Measurements from ENCODE around the gene TH.

The TH gene

DNA sequence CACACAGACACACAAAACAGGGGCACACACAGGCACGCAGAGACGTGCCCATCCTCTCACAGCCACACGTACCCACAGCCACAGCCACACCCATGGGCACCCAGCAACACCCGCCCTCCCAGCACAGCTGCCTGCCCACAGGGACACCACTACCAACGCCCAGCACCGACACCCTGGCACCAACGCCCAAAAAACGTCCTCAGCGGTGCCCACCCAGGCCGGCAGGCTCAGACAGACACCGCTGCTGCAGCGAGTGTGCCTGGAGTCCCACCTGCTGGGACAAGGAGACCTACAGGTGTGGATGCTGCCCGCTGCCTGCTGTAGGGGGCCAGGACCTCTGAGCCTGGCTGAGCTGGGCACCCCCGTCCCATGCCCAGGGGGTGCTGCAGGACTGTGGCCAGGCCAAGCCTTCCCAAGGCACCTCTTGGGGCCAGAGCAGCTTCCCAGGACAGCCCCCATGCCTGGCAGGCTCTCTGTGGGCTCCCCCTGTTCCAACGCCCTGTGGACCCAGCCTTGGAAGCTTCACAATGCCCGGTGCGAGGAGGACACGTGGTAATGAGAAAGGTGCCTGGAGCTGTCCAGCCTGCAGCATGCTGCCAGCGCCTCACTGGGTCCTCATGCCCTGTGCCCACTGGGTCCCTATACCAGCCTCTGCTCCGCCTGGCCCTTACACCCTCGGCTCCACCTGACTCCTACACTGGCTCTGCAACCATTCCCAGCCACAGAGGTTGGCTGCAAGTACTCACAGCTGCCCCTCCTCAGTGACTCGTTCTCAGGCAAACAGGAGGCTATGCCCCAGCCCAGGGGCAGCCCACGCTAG, 45.8 kb upstream of the TH start:
- DNase-seq, result no peak
- Histone ChIP-seq H3K4me1 (no peaks in the 10 kb centered on the region), H3K4me3 (ENCODE audit: low read depth, low read length) (no peak overlapping the region), H3K9me3 (no peaks in the 10 kb centered on the region), H3K27me3 (no peaks in the 10 kb centered on the region), H3K36me3 (no peaks in the 10 kb centered on the region)
- TF ChIP-seq, protein P1, sequence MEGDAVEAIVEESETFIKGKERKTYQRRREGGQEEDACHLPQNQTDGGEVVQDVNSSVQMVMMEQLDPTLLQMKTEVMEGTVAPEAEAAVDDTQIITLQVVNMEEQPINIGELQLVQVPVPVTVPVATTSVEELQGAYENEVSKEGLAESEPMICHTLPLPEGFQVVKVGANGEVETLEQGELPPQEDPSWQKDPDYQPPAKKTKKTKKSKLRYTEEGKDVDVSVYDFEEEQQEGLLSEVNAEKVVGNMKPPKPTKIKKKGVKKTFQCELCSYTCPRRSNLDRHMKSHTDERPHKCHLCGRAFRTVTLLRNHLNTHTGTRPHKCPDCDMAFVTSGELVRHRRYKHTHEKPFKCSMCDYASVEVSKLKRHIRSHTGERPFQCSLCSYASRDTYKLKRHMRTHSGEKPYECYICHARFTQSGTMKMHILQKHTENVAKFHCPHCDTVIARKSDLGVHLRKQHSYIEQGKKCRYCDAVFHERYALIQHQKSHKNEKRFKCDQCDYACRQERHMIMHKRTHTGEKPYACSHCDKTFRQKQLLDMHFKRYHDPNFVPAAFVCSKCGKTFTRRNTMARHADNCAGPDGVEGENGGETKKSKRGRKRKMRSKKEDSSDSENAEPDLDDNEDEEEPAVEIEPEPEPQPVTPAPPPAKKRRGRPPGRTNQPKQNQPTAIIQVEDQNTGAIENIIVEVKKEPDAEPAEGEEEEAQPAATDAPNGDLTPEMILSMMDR (IDR thresholded peaks at IDR 0.05; ENCODE audit: low read depth, low read length), result no peak

DNA sequence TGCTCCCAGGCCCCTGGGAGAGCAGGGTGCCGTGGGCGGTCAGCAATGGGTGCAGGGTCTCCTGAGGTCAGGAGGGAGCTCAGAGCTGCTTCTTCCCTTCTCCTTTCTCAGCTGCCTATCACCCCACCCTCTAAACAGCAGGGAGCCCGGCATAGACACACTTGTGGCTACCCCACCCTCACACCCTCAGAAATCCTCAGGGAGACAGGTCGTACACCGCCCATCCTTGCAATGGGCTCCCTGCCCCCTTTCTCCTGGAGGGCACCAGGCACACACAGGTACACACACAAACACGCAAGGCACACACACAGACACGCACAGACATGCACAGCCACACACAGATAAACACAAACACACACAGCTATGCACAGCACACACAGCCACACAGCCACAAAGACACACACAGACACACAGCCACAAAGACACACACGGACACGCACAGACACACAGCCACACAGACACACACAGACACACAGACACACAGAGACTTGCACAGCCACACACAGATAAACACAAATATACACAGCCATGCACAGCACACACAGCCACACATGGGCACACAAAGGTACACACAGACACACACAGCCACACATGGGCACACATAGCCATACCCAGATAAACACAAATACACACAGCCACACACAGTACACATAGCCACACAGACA, 44.9 kb upstream of the TH start:
- TF ChIP-seq, protein P1 (IDR thresholded peaks at IDR 0.05; ENCODE audit: low read depth, low read length), result no peak
- H3K27me3 ChIP-seq, result no peaks in the 10 kb centered on the region
- no peaks in the 10 kb centered on the region for H3K4me1 ChIP-seq
- no peaks in the 10 kb centered on the region for H3K9me3 ChIP-seq
- no peak overlapping the region for H3K4me3 ChIP-seq (ENCODE audit: low read depth, low read length)
- DNase-seq, result no peak
- no peaks in the 10 kb centered on the region for H3K36me3 ChIP-seq

DNA sequence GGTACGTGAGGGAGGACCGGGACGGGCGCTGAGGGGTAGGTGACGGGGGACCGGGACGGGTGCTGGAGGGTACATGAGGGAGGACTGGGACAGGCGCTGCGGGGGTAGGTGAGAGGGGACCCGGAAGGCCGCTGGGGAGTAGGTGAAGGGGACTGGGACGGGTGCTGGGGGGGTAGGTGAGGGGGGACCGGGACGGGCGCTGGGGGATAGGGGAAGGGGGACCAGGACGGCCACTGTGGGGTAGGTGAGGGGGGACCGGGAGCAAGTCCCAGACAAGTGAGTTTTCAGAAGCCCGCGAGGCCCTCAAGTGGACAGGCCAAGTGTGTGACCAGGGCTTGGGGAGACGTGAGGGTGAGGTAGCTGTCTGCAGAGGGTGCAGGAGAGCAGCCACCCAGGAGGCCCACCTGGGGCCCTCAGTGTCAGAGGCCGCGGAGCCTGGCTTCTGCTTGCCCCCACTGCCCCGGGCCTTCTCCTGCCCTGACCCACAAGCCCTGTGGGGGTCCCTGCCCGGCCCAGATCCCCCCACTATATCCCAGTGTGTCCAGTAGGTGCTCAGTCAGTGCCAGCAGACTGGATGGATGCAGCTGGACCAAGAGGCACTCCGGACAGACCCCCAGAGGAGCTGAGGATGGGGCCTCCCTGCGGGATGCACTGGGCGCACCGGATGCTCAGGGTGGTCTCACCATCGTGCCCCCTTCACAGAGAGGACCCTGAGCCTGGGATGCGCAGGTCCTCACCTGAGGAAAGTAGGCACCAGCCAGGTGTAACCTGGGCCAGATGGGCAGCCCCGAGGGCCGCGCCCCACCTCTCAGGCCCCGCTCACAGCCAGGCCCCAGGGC, 44.2 kb upstream of the TH start:
- no peaks in the 10 kb centered on the region for H3K4me1 ChIP-seq
- DNase-seq, result no peak

DNA sequence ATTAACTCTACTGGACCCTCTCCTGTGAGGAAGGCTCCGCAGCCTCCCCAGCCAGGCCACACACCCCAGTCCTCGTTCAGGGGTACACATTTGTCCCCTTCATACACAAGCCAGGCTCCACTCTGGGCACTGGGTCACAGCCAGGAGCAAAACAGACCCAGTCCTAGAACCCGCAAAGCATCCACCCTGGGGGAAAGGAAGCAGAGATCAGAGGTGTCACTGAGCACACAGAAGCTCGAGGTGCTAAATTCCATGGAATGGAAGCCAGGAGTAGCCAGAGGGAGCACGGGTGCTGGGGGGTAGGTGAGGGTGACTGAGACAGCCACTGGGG, 43.6 kb upstream of the TH start:
- DNase-seq, result no peak

More for the DNA sequence above, 44.2 kb upstream of the TH start:
- Histone ChIP-seq H3K9me3 (no peaks in the 10 kb centered on the region), H3K36me3 (no peaks in the 10 kb centered on the region), H3K27me3 (no peaks in the 10 kb centered on the region), H3K4me3 (ENCODE audit: low read depth, low read length) (no peak overlapping the region)
- TF ChIP-seq, protein P1 (IDR thresholded peaks at IDR 0.05; ENCODE audit: low read depth, low read length), result no peak

DNA sequence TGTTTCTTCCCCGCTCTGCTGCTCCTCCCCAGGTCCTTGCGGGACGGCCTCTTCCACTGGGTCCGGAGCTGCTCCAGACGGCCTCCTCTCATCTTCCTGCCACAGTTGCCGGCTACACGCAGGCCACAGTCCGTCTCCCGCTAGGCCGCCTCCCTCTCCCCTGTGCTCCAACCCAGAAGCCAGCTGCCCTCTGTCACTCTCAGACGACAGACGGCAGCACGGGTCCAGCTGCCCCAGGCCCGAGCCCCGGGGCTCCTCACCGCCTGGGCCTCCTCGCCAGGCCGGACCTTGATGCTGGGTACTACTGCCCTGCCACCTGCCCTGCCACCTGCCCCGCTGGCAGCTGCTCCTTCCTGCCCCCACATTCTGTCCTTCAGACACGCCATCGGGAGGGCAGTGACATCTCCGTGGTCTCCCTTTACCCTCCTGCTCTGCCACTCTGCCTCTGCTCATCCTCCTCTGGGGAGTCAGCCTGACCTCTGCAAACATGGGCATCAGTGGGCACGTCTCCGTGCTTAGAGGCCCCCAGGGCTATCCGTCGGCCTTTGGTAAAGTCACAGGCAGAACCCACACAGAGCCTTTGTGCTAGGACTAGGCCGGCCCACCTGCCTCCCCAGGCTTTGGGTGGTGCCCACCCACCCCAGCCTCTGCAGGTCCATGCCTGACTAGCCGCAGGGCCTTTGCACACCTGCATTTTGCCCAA, 43.1 kb upstream of the TH start:
- no peaks in the 10 kb centered on the region for H3K9me3 ChIP-seq
- no peak for DNase-seq
- TF ChIP-seq, protein P1 (IDR thresholded peaks at IDR 0.05; ENCODE audit: low read depth, low read length), result no peak
- no peaks in the 10 kb centered on the region for H3K4me1 ChIP-seq
- no peaks in the 10 kb centered on the region for H3K27me3 ChIP-seq
- no peaks in the 10 kb centered on the region for H3K36me3 ChIP-seq
- H3K4me3 ChIP-seq (ENCODE audit: low read depth, low read length), result no peak overlapping the region

More for the DNA sequence above, 43.6 kb upstream of the TH start:
- no peaks in the 10 kb centered on the region for H3K36me3 ChIP-seq
- no peaks in the 10 kb centered on the region for H3K27me3 ChIP-seq
- TF ChIP-seq, protein P1 (IDR thresholded peaks at IDR 0.05; ENCODE audit: low read depth, low read length), result no peak
- H3K9me3 ChIP-seq, result no peaks in the 10 kb centered on the region
- no peak overlapping the region for H3K4me3 ChIP-seq (ENCODE audit: low read depth, low read length)
- no peaks in the 10 kb centered on the region for H3K4me1 ChIP-seq
